Activated naive CD8-positive, alpha-beta T cell treated with anti-CD3 and anti-CD28 coated beads, Interleukin-2, amount 50 U/mL, for 24 hours (primary cell): ENCODE data around the gene EFL1.

Experiments
- ATAC-seq: fragments of 150-1000 bp; cut with Tn5 transposase; one replicate; pipeline ENCODE4 v1.10.0; 2021
- DNase-seq: peaks from one replicate; pipeline ENCODE4 v3.0.0; 2021
- H3K27ac Mint-ChIP-seq: one replicate; pipeline ENCODE4 v1.8.0; 2021; ENCODE audit warnings: mild to moderate bottlenecking, mixed read lengths
- H3K27me3 Mint-ChIP-seq: one replicate; pipeline ENCODE4 v1.8.0; 2021; ENCODE audit warnings: mixed read lengths
- H3K36me3 Mint-ChIP-seq: one replicate; pipeline ENCODE4 v1.8.0; 2021; ENCODE audit warnings: low read depth, mixed read lengths
- H3K4me1 Mint-ChIP-seq: one replicate; pipeline ENCODE4 v1.8.0; 2021; ENCODE audit warnings: mixed read lengths
- H3K4me3 Mint-ChIP-seq: one replicate; pipeline ENCODE4 v1.8.0; 2021; ENCODE audit warnings: mild to moderate bottlenecking, moderate library complexity, mixed read lengths
- H3K9me3 Mint-ChIP-seq: one replicate; pipeline ENCODE4 v1.8.0; 2021; ENCODE audit warnings: mixed read lengths

EFL1 gene

DNA sequence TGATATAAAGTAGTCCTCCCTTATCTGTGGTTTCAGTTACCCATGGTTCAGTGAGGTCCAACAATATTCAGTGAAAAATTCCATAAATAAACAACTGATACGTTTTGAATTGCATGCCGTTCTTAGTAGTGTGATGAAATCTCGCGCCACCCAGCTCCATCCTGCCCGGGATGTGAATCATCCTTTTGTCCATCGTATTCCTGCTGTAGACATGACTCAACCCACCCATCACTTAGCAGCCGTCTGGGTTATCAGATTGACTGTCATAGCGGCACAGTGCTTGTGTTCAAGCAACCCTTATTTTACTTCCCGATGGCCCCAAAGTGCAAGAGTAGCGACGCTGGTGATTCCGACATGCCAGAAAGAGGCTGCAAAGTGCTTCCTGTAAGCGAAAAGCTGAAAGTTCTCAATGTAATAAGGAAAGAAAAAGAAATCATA is 168.7 kb downstream of the EFL1 start:
- H3K9me3 Mint-ChIP-seq: no peaks in the 10 kb centered on the region
- no peaks in the 10 kb centered on the region for H3K4me1 Mint-ChIP-seq
- DNase-seq (no peak), ATAC-seq (no peak)
- no peak overlapping the region for H3K27ac Mint-ChIP-seq
- no peak overlapping the region for H3K4me3 Mint-ChIP-seq
- H3K27me3 Mint-ChIP-seq: no peaks in the 10 kb centered on the region
- H3K36me3 Mint-ChIP-seq: no peaks in the 10 kb centered on the region

- H3K27me3 Mint-ChIP-seq: no peaks in the 10 kb centered on the region
- H3K4me3 Mint-ChIP-seq: no peak overlapping the region
- no peak overlapping the region for H3K27ac Mint-ChIP-seq
- no peaks in the 10 kb centered on the region for H3K36me3 Mint-ChIP-seq
- no peaks in the 10 kb centered on the region for H3K4me1 Mint-ChIP-seq
- DNase-seq: no peak
- ATAC-seq: no peak
- no peaks in the 10 kb centered on the region for H3K9me3 Mint-ChIP-seq
These were observed 169.2 kb downstream of the EFL1 start for GRCh38 chr15:82093325-82093724.

DNA sequence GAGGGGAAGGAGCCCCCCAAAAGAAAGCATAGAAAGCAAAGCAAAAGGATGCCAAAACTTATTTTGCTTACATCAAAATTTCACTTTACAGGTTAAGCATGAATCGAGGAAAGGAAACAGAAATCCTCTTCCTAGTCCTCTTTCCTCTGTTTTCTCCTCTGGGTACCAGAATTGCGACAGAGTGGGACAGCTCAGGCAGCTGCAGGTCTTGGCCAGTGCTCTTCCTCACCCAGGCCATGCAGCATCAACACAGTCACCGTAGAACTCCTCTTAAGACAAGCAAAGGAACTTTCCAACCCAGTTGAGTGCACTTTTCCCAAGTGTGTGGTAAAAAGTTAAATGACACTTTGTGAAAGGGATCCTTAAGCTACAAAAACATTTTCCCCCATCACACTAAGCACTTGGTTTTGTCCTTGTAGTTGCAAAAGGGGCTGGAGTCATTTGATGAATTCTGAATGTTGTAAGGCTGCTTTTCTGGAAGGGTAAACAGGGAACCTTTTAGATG is 170.8 kb downstream of the EFL1 start:
- Mint-ChIP-seq H3K27ac (no peak overlapping the region), H3K4me3 (no peak overlapping the region), H3K9me3 (no peaks in the 10 kb centered on the region), H3K4me1 (no peaks in the 10 kb centered on the region), H3K36me3 (no peaks in the 10 kb centered on the region), H3K27me3 (no peaks in the 10 kb centered on the region)
- ATAC-seq: no peak
- DNase-seq: no peak

DNA sequence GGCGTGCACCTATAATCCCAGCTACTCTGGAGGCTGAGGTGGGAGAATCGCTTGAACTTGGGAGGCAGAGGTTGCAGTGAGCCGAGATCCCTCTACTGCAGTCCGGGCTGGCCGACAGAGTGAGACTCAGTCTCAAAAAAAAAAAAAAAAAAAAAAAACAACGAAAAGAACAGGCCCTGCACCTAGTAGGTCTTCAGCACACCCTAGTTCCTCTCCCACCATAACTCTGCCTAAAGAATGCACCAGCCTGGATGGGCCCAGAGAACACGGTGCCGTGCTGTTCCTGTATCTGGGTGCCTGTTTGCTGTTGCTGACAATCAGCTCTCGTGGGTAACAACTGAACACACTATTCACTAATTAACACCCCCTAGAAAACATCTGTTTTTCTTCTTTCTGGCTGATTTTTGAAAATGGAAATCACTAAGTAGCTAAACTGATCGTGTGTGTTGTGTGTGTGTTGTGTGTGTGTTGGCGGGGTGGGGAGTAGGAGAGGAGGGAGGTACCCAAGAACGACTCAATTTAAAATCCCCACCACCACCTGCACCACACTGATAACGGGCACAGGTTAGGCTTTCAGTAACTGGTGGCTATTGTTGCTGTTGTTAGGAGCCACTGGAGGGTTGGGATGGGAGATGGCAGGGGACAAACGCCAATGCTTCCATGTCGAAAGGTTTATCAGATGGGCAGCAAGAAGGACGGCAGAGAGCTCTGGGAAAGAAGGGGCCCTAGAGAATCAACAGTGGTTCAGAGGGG is 176.1 kb downstream of the EFL1 start:
- no peaks in the 10 kb centered on the region for H3K9me3 Mint-ChIP-seq
- H3K4me3 Mint-ChIP-seq: no peak overlapping the region
- H3K4me1 Mint-ChIP-seq: no peaks in the 10 kb centered on the region
- H3K27me3 Mint-ChIP-seq: no peaks in the 10 kb centered on the region
- H3K27ac Mint-ChIP-seq: no peak overlapping the region
- no peaks in the 10 kb centered on the region for H3K36me3 Mint-ChIP-seq
- no peak for DNase-seq
- no peak for ATAC-seq

GRCh38 chr15:82081914-82082762 is 180.4 kb downstream of the EFL1 start:
- Mint-ChIP-seq H3K27me3 (peaks cover 12% of the 10 kb centered on the region), H3K36me3 (no peaks in the 10 kb centered on the region), H3K9me3 (no peaks in the 10 kb centered on the region), H3K4me3 (no peak overlapping the region), H3K4me1 (no peaks in the 10 kb centered on the region), H3K27ac (no peak overlapping the region)
- DNase-seq: no peak
- ATAC-seq: no peak

DNA sequence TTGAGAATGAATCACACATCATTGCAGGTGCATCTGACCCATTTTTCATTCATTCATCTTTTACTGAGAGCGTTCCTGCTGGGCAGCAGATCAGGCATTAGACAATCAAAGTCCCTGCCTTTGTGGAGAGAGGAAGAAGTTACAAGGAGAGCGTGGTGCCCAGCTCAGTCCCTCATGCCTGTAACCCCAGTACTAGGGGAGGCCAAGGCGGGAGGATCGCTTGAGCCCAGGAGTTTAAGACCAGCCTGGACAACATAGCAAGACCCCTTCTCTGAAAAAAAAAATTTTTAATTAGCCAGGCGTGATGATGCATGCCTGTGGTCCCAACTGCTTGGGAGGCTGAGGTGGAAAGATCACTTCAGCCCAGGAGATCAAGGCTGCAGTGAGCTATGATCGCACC is 181.8 kb downstream of the EFL1 start:
- Mint-ChIP-seq H3K27me3 (peaks cover 12% of the 10 kb centered on the region), H3K27ac (no peak overlapping the region), H3K4me3 (no peak overlapping the region)

More for the DNA sequence above, 181.8 kb downstream of the EFL1 start:
- H3K36me3 Mint-ChIP-seq: no peaks in the 10 kb centered on the region
- no peaks in the 10 kb centered on the region for H3K4me1 Mint-ChIP-seq
- DNase-seq: no peak
- no peak for ATAC-seq
- no peaks in the 10 kb centered on the region for H3K9me3 Mint-ChIP-seq
